Occipital lobe (tissue), 2 donors: ENCODE data around the gene CSF3. TPM values are rescaled to one million over a fixed set of nuclear protein-coding genes. Genes with fewer than 3 reads are reported as not detected.

Experiments
- DNase-seq: peaks from one replicate; lab custom pipeline; 2025; lab: John Stamatoyannopoulos, UW
- total RNA-seq: library from RNA; depleted of rRNA; stranded (reverse); fragments of >200 nt; gene quantifications from one replicate; pipeline ENCODE4 v1.2.3, GENCODE V29; 2014

Gene CSF3, protein sequence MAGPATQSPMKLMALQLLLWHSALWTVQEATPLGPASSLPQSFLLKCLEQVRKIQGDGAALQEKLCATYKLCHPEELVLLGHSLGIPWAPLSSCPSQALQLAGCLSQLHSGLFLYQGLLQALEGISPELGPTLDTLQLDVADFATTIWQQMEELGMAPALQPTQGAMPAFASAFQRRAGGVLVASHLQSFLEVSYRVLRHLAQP
- 0.16 TPM for total RNA-seq

- no peak for DNase-seq
Observed at GRCh38 chr17:40015005-40015997, at the start of gene CSF3. CSF3 (plus strand) TSS chr17:40015440; CDS start chr17:40015475, 35 bp downstream.

GRCh38 chr17:39966771-39967170 lies 48.5 kb upstream of the CSF3 start:
- no peak for DNase-seq

DNA sequence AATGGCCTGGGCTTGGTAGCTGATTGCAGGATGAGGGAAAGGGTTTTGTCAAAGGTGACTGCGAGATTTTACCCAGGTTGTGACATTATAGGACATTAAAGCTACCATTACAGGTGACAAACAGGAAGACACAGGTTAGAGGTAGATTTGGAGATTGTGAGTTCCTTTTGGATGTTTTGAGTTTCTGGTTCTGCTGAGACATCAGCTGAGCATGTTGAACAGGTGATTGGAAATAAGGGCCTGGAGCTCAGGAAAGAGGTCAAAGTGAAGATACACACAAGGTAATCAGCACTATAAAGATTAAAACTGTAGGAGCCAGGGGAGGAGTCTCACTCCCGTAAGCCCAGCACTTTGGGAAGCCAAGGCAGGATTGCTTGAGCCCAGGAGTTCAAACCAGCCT lies 46.5 kb upstream of the CSF3 start:
- DNase-seq, result no peak

GRCh38 chr17:39969375-39969774 lies 45.9 kb upstream of the CSF3 start:
- DNase-seq, result no peak

GRCh38 chr17:39970157-39970692 lies 45.0 kb upstream of the CSF3 start:
- DNase-seq, result no peak

DNA sequence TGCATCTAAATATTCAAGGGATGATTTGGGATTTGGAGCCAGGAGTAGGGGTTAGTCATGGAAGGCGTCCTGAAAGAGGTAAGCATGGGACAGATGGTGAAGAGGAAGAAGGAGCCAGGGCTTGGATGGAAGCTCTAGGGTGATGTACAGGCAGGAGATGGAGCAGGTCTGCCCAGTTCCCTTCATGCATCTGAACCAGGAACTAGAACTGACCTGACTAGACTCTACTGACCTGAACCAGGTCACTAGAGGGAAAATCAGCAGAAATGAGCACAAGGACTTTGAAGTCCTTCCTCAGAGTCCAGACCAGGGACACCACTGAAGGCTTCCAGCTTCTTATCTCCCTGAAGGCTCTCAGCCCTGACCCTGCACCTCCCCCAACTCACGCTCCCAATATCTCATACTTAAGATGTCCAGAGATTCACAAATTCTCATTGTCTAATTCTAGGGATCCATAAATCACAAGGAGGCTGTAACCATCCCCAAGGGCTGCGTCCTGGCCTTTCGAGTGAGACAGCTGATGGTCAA lies 44.1 kb upstream of the CSF3 start:
- no peak for DNase-seq

DNA sequence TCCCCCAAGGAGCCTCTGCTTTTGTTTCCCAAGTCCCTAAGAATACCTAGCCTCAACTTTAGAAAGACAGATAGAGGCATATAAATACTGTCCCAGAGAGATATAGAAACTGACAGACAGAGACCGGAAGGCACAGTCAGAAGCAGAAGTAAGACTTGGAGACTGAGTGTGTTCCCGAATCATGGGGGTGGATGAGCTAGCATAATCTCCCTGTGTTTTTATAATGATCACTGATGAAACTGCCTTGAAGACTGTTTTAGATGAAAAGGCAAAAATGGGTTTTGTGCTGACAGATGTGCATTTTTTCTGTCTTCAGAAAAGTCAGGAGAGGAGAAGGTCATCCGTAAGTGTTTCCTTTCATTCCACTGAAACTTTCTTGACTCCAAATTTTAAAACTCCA lies 43.0 kb upstream of the CSF3 start:
- no peak for DNase-seq

- no peak for DNase-seq
Observed at GRCh38 chr17:39973496-39973895, 41.7 kb upstream of the CSF3 start.

DNA sequence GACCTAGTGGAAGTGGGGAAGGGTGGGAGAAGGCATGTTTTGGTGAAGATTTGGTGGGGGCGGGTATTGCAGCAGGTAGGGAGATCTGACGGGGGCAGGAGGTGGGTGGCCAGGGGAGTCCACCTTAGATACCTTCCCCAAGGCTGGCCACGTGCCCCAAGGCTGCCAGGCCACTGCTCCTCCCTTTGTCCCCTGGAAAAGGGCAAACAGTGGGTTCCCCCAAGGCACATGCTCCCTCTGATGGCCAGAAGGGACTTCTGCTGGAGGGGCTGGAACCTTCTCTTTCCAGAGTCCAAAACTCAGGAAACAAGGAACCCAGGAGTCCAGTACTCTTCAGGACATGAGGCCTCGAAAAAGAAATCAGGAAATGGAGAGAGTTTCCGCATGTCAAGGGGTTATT lies 40.8 kb upstream of the CSF3 start:
- DNase-seq, result no peak

DNA sequence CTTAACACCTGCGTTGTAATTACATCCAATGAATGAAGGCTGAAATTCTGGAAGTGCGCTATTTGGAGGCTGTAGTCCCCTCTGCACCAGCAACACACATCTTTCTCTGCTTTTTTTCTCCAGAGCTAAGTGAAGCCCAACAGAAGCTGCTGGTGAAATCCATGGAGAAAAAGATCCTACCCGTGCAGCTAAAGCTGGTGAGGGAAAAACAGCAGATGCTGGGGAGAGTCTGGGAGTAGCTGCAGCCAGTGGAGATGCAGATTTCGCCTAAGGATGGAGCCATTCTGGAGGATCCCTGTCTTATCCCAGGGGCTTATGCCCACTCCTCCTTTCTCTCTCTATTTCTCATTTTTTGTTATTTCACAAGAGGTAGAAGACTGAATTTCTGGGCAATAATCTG lies 39.4 kb upstream of the CSF3 start:
- no peak for DNase-seq

DNA sequence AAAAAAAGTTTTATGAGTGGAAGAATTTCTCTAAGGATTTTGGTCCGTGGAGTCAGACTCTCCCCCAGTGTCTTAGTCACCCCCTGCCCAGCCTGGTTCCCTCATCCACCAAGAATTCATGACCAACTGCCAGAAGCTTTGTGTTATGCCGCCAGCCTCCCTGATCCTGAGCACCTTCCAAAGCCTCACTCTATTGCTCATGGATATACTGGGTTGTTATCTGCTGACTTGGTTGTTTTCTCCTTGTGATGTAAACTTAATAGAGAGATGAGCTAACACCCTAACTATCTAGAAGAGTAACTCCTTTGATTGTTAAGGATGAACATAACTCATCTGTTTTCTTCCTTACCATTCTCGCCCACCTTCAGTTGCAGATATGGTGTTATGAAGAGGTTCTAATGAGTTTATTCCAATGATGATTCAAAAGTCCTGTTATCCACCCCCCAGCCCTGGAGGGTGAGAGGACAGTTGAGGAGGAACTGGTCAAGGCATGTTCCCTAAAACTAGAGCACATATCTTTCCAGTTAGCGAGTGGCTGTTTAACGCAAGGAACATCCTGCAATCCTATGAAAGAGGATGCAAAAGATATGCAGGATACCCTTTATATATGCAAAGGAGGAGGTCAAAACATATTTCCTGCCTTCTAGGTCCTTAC lies 36.1 kb upstream of the CSF3 start:
- DNase-seq, result no peak

GRCh38 chr17:39979893-39980350 lies 35.3 kb upstream of the CSF3 start:
- DNase-seq, result no peak

DNA sequence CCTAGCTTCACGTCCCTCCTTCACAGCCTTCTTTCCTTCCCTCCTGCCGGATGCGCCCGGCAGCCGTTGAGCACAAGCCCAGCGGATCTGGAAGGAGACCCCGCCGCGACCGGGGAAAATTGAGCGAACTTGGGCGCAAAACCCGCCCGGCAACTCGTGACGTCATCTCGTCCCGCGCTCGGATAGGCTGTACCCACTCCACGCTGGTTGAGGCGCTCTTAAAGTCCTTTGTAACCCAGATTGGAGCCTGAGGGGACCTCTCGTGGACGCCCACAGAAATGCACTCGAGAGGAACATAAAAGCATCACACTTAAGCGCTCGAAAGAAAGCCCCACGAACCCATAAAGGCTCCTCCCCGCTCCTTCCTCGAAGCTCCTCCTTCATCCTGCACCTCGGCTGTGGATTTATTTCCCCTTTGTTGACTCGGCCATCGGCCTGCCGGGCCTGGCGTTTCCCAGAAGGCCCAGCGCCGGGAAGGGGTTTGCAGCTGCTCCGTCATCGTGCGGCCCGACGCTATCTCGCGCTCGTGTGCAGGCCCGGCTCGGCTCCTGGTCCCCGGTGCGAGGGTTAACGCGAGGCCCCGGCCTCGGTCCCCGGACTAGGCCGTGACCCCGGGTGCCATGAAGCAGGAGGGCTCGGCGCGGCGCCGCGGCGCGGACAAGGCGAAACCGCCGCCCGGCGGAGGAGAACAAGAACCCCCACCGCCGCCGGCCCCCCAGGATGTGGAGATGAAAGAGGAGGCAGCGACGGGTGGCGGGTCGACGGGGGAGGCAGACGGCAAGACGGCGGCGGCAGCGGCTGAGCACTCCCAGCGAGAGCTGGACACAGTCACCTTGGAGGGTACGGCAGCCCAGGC lies 34.7 kb upstream of the CSF3 start, which contains the start of gene PSMD3:
TSS of gene PSMD3 (plus strand) at position 457 of the 856 bp plus-strand sequence. CDS start at position 621, 164 bp downstream.
- DNase-seq, result peak; percentile 98

DNA sequence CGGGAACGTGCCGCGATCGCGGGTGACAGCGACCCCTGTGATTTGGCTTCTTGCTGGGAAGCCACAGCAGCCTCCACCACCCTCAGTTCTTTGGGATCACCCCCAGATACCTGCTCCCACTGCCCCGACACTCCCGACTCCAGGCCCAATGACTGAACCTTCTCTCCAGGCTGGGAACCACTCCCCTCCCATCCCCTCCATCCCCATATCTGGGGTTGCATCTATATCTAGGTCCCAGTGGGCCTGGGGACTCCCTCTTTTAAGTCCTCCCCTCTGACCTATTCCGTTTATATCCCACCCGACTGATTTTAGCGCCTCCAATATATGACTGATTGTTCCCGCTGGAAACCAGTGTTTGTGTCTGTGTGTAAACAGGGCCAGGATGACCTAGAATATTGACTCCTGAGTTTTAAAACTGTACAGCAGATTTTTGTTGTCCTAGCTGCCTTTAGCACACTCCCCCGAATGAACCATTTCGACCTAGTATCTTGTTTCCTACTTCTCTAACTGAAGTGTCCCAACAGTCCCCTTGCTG lies 34.0 kb upstream of the CSF3 start:
- no peak for DNase-seq

DNA sequence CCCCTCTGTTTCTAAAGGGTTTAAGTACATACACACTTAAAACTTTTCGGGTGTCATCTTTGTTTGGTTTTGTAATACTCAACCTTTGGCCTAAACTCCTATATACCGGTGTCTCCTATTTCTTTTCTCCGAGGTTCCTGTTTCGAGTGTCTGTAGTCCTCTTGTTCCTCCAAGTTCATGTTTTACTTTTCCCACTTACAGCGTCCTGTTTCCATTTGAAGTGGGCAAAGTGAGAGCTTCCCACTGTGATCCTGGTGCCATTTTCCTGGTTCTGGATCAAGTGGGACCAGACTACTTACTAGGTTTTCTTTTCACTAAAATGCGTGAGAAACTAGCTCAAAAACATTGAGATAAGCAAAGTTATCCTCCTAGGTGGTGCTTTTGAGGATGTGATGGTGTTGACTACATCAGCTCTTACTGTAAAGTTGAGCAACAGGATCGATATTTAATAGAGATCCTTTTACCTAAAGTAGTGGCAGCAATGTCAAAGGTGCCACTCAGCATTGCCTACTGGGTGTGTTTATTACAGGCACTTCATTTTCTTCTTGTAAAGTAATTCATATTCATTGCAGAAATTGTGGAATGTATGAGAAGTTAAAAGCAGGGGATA lies 33.4 kb upstream of the CSF3 start:
- DNase-seq, result no peak

GRCh38 chr17:39988206-39988810 lies 26.9 kb upstream of the CSF3 start:
- DNase-seq, result no peak

DNA sequence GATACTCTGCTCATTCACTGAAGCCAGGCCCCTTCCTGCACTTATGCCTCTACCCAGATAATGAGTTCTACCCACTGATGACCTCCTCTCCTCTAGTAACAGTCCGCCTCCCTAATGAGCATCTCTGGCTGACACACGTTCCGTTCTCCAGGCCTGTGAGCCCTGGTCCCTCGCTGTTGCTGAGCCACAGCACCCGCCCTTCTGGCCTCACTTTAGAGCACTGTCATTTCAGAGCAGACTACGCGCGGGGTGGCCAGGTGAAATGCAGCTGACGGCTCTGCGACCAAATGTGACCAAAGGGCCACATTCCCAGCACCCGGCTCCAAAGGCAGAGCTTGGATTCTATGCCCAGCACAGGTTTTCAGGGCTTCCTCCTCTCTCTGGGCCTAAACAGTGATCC lies 20.8 kb upstream of the CSF3 start:
- no peak for DNase-seq

- no peak for DNase-seq
Observed at GRCh38 chr17:39995438-39995837, 19.8 kb upstream of the CSF3 start.

- no peak for DNase-seq
Observed at GRCh38 chr17:39996162-39996561, 19.1 kb upstream of the CSF3 start.
